Astrocyte (in vitro differentiated cells and primary cell): ENCODE data around the gene POLG. TPM values are rescaled to one million over a fixed set of nuclear protein-coding genes. Genes with fewer than 3 reads are reported as not detected.

Experiments used
- DNase-seq: peaks from one replicate; pipeline ENCODE4 v3.0.0-alpha.2; 2010; ENCODE audit warnings: low read depth
- FAIRE-seq: peaks from 2 replicates; lab custom pipeline; 2011; peaks lifted over from hg19 to GRCh38; lab: Jason Lieb, UNC
- H2AFZ ChIP-seq: 2 replicates; pipeline ENCODE4 v1.6.0; 2012; ENCODE audit warnings: low read depth, low read length, inconsistent platforms
- H3K27ac ChIP-seq: 2 replicates; pipeline ENCODE4 v1.5.1; 2011; ENCODE audit warnings: low read depth, low read length, inconsistent platforms
- H3K27me3 ChIP-seq: 2 replicates; pipeline ENCODE4 v1.6.0; 2011; ENCODE audit warnings: low read length, inconsistent platforms; ENCODE audit not compliant: insufficient read depth
- H3K36me3 ChIP-seq: 2 replicates; pipeline ENCODE4 v1.5.1; 2011; ENCODE audit warnings: low read length, inconsistent platforms; ENCODE audit not compliant: insufficient read depth
- H3K4me1 ChIP-seq: 2 replicates; pipeline ENCODE4 v1.5.1; 2011; ENCODE audit warnings: low read length, inconsistent platforms; ENCODE audit not compliant: insufficient read depth
- H3K4me2 ChIP-seq: 2 replicates; pipeline ENCODE4 v1.6.0; 2012; ENCODE audit warnings: low read length, inconsistent platforms
- H3K4me3 ChIP-seq: 2 replicates; pipeline ENCODE4 v1.5.1; 2011; ENCODE audit warnings: low read depth, mild to moderate bottlenecking, low read length, inconsistent platforms; ENCODE audit not compliant: insufficient read depth
- H3K79me2 ChIP-seq: 2 replicates; pipeline ENCODE4 v1.6.0; 2012; ENCODE audit warnings: mild to moderate bottlenecking, low read length, inconsistent platforms; ENCODE audit not compliant: insufficient read depth
- H3K9ac ChIP-seq: 2 replicates; pipeline ENCODE4 v1.6.0; 2012; ENCODE audit warnings: mild to moderate bottlenecking, low read length, inconsistent platforms
- H3K9me3 ChIP-seq: 2 replicates; pipeline ENCODE4 v1.5.1; 2012; ENCODE audit warnings: low read depth, mild to moderate bottlenecking, low read length, inconsistent platforms; ENCODE audit not compliant: insufficient read depth
- H4K20me1 ChIP-seq: 2 replicates; pipeline ENCODE4 v1.6.0; 2012; ENCODE audit warnings: low read length, inconsistent platforms; ENCODE audit not compliant: insufficient read depth
- H3K27ac Mint-ChIP-seq: one replicate; pipeline ENCODE4 v1.8.0; 2021; ENCODE audit warnings: mild to moderate bottlenecking, mixed read lengths; ENCODE audit not compliant: unreplicated experiment
- H3K27me3 Mint-ChIP-seq: one replicate; pipeline ENCODE4 v1.8.0; 2021; ENCODE audit warnings: low read depth, mixed read lengths; ENCODE audit not compliant: unreplicated experiment
- H3K36me3 Mint-ChIP-seq: one replicate; pipeline ENCODE4 v1.8.0; 2021; ENCODE audit warnings: low read depth, mixed read lengths; ENCODE audit not compliant: unreplicated experiment
- H3K4me1 Mint-ChIP-seq: one replicate; pipeline ENCODE4 v1.8.0; 2021; ENCODE audit warnings: low read depth, mixed read lengths; ENCODE audit not compliant: unreplicated experiment
- H3K4me3 Mint-ChIP-seq: one replicate; pipeline ENCODE4 v1.8.0; 2021; ENCODE audit warnings: mild to moderate bottlenecking, moderate library complexity, mixed read lengths; ENCODE audit not compliant: unreplicated experiment
- H3K9me3 Mint-ChIP-seq: one replicate; pipeline ENCODE4 v1.8.0; 2021; ENCODE audit warnings: mild to moderate bottlenecking, mixed read lengths; ENCODE audit not compliant: unreplicated experiment
- EZH2 ChIP-seq: IDR thresholded peaks from 2 replicates; pipeline ENCODE4 v1.6.1; 2012; ENCODE audit warnings: mild to moderate bottlenecking, low read length, inconsistent platforms; ENCODE audit not compliant: insufficient read depth
- total RNA-seq: library from RNA; stranded (reverse); gene quantifications from 2 replicates; pipeline ENCODE4 v1.2.1, GENCODE V29; 2021
- TF ChIP-seq, protein P1 (sequence below): IDR thresholded peaks from 2 replicates; pipeline ENCODE4 v1.5.1; 2011; ENCODE audit warnings: low read depth, mild to moderate bottlenecking, inconsistent platforms, low read length, moderate library complexity; ENCODE audit not compliant: insufficient read depth

POLG gene
- total RNA-seq, 1 donor from 2014 or later: 54.4 TPM

DNA sequence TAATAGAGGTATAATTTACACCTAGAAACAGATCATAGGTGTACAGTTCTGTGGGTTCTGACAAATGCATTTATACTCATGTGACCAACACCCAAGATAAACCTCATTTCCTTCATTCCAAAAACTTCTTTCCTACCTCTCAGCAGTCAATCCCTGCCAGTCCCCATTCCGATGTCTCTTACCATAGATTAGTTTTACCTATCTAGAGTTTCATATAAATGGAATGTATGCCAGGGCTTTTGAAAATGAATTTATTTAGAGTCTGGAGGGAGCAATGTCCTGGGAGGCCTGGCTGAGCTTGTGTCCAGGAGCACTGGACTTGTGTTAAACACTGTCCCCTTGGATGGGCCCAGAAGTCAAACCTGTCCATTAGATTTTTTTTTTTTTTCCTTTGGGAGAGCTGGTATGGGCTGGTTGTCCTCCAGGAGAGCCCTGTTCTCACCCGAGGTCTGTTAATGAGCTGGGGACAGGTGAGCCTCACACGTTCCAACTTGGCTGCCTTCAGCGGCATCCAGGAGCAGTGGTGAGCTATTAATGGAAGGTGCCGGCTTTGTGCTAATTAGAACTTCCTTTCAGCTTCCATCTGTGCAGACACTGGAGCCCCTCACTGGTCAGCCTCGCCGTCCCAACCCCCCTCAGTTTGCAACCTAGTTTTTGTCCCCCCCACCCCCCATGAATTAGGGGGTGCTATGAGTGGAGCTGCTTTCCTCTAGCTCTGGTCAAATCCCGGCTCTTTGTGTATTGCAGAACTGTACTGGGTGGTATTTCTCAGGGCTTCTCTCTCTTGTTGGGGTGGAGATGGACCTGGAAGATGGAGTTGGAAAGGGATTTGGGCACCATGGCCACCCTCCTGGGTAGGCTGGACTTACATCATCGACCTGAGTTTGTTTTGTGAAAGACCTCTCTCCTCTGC is 40.7 kb upstream of the POLG start:
- FAIRE-seq (no peak), DNase-seq (no peak)
- peaks cover 82% of the 10 kb centered on the region for H3K27me3 Mint-ChIP-seq
- Histone ChIP-seq H3K27ac (no peak overlapping the region), H3K9ac (no peak overlapping the region), H3K27me3 (peaks cover 90% of the 10 kb centered on the region), H2AFZ (no peak overlapping the region), H3K4me3 (no peak overlapping the region), H3K36me3 (no peaks in the 10 kb centered on the region), H3K79me2 (peaks cover 3% of the 10 kb centered on the region), H3K4me2 (no peak overlapping the region), H3K4me1 (no peaks in the 10 kb centered on the region), H4K20me1 (no peaks in the 10 kb centered on the region), H3K9me3 (peaks cover 3% of the 10 kb centered on the region)
- H3K36me3 Mint-ChIP-seq: peaks cover 2% of the 10 kb centered on the region
- H3K27ac Mint-ChIP-seq: no peak overlapping the region
- peaks cover 4% of the 10 kb centered on the region for H3K9me3 Mint-ChIP-seq
- TF ChIP-seq EZH2: no peak
- TF ChIP-seq, protein P1, sequence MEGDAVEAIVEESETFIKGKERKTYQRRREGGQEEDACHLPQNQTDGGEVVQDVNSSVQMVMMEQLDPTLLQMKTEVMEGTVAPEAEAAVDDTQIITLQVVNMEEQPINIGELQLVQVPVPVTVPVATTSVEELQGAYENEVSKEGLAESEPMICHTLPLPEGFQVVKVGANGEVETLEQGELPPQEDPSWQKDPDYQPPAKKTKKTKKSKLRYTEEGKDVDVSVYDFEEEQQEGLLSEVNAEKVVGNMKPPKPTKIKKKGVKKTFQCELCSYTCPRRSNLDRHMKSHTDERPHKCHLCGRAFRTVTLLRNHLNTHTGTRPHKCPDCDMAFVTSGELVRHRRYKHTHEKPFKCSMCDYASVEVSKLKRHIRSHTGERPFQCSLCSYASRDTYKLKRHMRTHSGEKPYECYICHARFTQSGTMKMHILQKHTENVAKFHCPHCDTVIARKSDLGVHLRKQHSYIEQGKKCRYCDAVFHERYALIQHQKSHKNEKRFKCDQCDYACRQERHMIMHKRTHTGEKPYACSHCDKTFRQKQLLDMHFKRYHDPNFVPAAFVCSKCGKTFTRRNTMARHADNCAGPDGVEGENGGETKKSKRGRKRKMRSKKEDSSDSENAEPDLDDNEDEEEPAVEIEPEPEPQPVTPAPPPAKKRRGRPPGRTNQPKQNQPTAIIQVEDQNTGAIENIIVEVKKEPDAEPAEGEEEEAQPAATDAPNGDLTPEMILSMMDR: no peak
- no peaks in the 10 kb centered on the region for H3K4me1 Mint-ChIP-seq
- no peak overlapping the region for H3K4me3 Mint-ChIP-seq

DNA sequence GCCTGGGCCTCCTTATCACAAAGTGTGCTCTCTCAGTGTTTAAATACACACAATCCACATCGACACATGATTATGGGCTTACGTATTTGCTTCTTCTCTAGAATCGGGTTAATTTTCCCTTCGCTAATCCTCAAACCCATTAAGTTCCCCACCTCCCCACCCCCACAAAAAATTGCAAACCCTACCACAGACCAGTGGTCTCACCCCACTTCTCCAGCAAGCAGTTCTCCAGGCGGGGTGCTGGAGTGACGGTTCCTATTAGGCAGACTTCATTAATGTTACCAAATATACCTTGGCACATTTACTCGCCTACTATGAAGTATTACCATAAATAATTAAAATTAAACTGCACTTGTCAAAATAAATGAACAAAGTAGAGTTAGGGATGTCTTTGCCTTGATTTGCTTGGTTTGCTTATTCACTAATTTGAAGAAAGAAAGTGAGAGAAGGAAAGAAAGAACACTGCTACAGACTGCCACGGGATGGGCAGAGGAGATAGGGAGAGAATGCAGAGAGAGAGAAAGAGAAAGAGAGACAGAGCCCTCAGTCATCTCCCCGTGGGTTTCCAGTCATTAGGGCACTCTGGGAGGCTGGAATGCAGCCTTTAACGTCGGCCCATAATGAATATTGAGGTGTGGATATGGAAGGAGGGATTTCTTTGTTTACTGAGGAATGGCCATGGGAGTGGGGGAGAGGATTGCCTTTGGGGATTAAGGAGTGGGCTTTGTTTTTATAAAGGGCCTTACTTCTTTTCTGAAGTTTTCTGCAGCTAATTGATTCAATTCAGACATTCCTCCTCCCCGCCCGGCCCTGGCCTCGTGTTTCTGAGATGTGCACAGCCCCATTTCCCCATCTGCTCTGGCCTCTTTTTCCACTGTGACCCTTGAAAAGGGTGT is 39.7 kb upstream of the POLG start:
- TF ChIP-seq EZH2: no peak
- TF ChIP-seq, protein P1: no peak
- Mint-ChIP-seq H3K36me3 (peaks cover 4% of the 10 kb centered on the region), H3K27ac (no peak overlapping the region), H3K27me3 (peaks cover 83% of the 10 kb centered on the region), H3K9me3 (peaks cover 6% of the 10 kb centered on the region), H3K4me3 (no peak overlapping the region), H3K4me1 (no peaks in the 10 kb centered on the region)
- H3K9me3 ChIP-seq: peaks cover 5% of the 10 kb centered on the region
- no peak overlapping the region for H2AFZ ChIP-seq
- no peaks in the 10 kb centered on the region for H3K36me3 ChIP-seq
- no peak for FAIRE-seq
- no peak overlapping the region for H3K9ac ChIP-seq
- no peak overlapping the region for H3K27ac ChIP-seq
- peaks cover 90% of the 10 kb centered on the region for H3K27me3 ChIP-seq
- no peak overlapping the region for H3K4me3 ChIP-seq
- H4K20me1 ChIP-seq: peaks cover 4% of the 10 kb centered on the region
- peaks cover 5% of the 10 kb centered on the region for H3K79me2 ChIP-seq
- DNase-seq: no peak
- H3K4me1 ChIP-seq: no peaks in the 10 kb centered on the region
- no peak overlapping the region for H3K4me2 ChIP-seq
